ENCODE data around the gene TMEM80.

- TF ChIP-seq, protein P1, sequence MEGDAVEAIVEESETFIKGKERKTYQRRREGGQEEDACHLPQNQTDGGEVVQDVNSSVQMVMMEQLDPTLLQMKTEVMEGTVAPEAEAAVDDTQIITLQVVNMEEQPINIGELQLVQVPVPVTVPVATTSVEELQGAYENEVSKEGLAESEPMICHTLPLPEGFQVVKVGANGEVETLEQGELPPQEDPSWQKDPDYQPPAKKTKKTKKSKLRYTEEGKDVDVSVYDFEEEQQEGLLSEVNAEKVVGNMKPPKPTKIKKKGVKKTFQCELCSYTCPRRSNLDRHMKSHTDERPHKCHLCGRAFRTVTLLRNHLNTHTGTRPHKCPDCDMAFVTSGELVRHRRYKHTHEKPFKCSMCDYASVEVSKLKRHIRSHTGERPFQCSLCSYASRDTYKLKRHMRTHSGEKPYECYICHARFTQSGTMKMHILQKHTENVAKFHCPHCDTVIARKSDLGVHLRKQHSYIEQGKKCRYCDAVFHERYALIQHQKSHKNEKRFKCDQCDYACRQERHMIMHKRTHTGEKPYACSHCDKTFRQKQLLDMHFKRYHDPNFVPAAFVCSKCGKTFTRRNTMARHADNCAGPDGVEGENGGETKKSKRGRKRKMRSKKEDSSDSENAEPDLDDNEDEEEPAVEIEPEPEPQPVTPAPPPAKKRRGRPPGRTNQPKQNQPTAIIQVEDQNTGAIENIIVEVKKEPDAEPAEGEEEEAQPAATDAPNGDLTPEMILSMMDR (IDR thresholded peaks at IDR 0.05), result no peak
- no peak for TF ChIP-seq POLR2A (IDR thresholded peaks at IDR 0.05)
Measured at GRCh38 chr11:657691-658126, 37.9 kb upstream of the TMEM80 start.
